HepG2 (cell line): ENCODE measurements around the gene DMRTA2.

Experiments
- CTCF ChIP-seq: sonication (generic); formaldehyde crosslinking; IDR thresholded peaks from 2 replicates; pipeline ENCODE4 v1.5.0; 2020; ENCODE audit warnings: mild to moderate bottlenecking, missing genetic modification reagents, moderate library complexity
- FOXK1 ChIP-seq: sonication (generic); formaldehyde crosslinking; IDR thresholded peaks from 2 replicates; pipeline ENCODE4 v1.4.0; 2020; ENCODE audit warnings: low read depth, missing genetic modification reagents, borderline replicate concordance
- KDM5B ChIP-seq: sonication (generic); formaldehyde crosslinking; IDR thresholded peaks from 2 replicates; pipeline ENCODE4 v1.4.0; 2020; ENCODE audit warnings: missing genetic modification reagents, mild to moderate bottlenecking, borderline replicate concordance
- NFAT5 ChIP-seq: sonication (generic); formaldehyde crosslinking; IDR thresholded peaks from 2 replicates; pipeline ENCODE4 v1.4.0; 2020; ENCODE audit warnings: missing genetic modification reagents

GRCh38 chr1:50417507-50417906 lies 5.7 kb downstream of the DMRTA2 start:
- TF ChIP-seq KDM5B (CRISPR knock-in tag) = no peak
- TF ChIP-seq NFAT5 = no peak
- TF ChIP-seq CTCF (CRISPR knock-in tag) = no peak
- no peak for TF ChIP-seq FOXK1 (CRISPR knock-in tag)
